Fibroblast of villous mesenchyme (primary cell): ENCODE measurements around the gene C16orf95. TPM values are rescaled to one million over a fixed set of nuclear protein-coding genes. Genes with fewer than 3 reads are reported as not detected.

ENCODE experiments used
- DNase-seq: peaks from one replicate; pipeline ENCODE4 v3.0.0-alpha.2; 2010; ENCODE audit warnings: low read depth
- H3K4me3 ChIP-seq: 2 replicates; pipeline ENCODE4 v1.5.1; 2011; ENCODE audit warnings: low read depth, mild to moderate bottlenecking, low read length
- CTCF ChIP-seq: IDR thresholded peaks from 2 replicates; pipeline ENCODE4 v1.5.1; 2012; ENCODE audit warnings: low read depth, mild to moderate bottlenecking, low read length; ENCODE audit not compliant: insufficient read depth
- total RNA-seq: library from RNA; depleted of rRNA; stranded (reverse); fragments of >200 nt; gene quantifications from 2 replicates; pipeline ENCODE4 v1.2.3, GENCODE V29; 2012

The C16orf95 gene
- total RNA-seq, 1 donor: 4.7 TPM

GRCh38 chr16:87314990-87315420, 2.2 kb downstream of the C16orf95 start:
- no peak for TF ChIP-seq CTCF
- no peak for DNase-seq
- no peak overlapping the region for H3K4me3 ChIP-seq

GRCh38 chr16:87312008-87312407, 5.2 kb downstream of the C16orf95 start:
- no peak for TF ChIP-seq CTCF
- DNase-seq: no peak
- no peak overlapping the region for H3K4me3 ChIP-seq

- DNase-seq: no peak
- no peak for TF ChIP-seq CTCF
- H3K4me3 ChIP-seq: no peak overlapping the region
Observed at GRCh38 chr16:87311387-87311786, 5.8 kb downstream of the C16orf95 start.

- no peak overlapping the region for H3K4me3 ChIP-seq
- TF ChIP-seq CTCF: no peak
- no peak for DNase-seq
Observed at GRCh38 chr16:87310610-87311009, 6.6 kb downstream of the C16orf95 start.

DNA sequence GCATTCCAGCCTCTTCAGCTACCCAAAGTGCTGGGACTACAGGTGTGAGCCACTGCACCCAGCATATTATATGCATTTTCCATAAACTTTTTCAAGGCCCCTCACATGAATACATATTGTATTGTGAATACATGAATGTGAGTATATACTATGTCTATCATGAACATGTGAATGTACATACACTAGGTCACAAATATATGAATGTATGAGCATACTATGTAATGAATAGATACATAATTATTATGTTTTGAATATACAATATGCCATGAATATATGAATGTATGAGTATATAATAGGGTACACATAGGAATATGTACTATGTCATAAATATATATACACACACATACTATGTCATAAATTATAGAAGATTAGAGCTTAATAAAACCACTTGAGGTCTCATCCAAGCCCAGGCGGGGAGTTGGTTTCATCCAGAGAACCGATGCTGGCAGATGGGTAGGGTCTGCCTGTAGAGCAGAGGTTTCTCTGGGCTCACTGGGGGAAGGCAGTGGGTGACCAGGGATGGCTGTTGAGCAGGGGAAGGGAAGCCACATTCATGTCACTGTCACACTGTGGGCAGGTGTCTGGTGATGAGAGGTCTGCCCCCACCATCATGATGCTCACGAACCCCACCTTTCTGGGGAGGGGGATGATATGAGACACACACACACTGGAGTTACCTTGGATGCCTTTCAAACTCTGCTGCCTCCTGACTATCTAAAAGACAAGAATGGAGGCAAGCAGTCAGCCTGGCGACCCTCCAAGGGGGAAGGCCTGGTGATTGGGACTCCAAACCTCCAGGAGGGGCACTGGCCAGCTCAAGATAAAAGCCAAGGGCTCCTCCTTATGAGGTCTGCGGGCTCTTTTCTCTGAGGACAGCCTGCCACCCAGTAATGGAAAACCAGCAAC, 7.3 kb downstream of the C16orf95 start:
- H3K4me3 ChIP-seq: no peak overlapping the region
- DNase-seq: no peak
- no peak for TF ChIP-seq CTCF

- no peak overlapping the region for H3K4me3 ChIP-seq
- TF ChIP-seq CTCF: no peak
- no peak for DNase-seq
Observed at GRCh38 chr16:87308826-87309225, 8.4 kb downstream of the C16orf95 start.
